ENCODE results near the gene RPL32. TPM values are rescaled to one million over a fixed set of nuclear protein-coding genes. Genes with fewer than 3 reads are reported as not detected.

Gene RPL32
- total RNA-seq, 1 experiment from 2014 or later: 1,643 TPM

GRCh38 chr3:12807066-12807465 is 34.3 kb downstream of the RPL32 start (continued):
- no peak for TF ChIP-seq GRHL2 (CRISPR knock-in tag; IDR thresholded peaks at IDR 0.05; ENCODE audit: insufficient replicate concordance, severe bottlenecking)
- TF ChIP-seq, protein P1, sequence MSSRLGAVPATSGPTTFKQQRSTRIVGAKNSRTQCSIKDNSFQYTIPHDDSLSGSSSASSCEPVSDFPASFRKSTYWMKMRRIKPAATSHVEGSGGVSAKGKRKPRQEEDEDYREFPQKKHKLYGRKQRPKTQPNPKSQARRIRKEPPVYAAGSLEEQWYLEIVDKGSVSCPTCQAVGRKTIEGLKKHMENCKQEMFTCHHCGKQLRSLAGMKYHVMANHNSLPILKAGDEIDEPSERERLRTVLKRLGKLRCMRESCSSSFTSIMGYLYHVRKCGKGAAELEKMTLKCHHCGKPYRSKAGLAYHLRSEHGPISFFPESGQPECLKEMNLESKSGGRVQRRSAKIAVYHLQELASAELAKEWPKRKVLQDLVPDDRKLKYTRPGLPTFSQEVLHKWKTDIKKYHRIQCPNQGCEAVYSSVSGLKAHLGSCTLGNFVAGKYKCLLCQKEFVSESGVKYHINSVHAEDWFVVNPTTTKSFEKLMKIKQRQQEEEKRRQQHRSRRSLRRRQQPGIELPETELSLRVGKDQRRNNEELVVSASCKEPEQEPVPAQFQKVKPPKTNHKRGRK (CRISPR knock-in tag; IDR thresholded peaks at IDR 0.05; ENCODE audit: borderline replicate concordance): no peak
- no peak for TF ChIP-seq JUN (CRISPR knock-in tag; IDR thresholded peaks at IDR 0.05)
- TF ChIP-seq SMAD3 (CRISPR knock-in tag; IDR thresholded peaks at IDR 0.05; ENCODE audit: borderline replicate concordance): no peak
- TF ChIP-seq ATF6 (CRISPR knock-in tag; IDR thresholded peaks at IDR 0.05): no peak

GRCh38 chr3:12803371-12803770 is 38.0 kb downstream of the RPL32 start:
- POLR2A ChIA-PET: no interaction called here
- peaks cover 15% of the 10 kb centered on the region; the same call in 1 of the 2 replicates for H3K36me3 Mint-ChIP-seq
- TF ChIP-seq, protein P2, sequence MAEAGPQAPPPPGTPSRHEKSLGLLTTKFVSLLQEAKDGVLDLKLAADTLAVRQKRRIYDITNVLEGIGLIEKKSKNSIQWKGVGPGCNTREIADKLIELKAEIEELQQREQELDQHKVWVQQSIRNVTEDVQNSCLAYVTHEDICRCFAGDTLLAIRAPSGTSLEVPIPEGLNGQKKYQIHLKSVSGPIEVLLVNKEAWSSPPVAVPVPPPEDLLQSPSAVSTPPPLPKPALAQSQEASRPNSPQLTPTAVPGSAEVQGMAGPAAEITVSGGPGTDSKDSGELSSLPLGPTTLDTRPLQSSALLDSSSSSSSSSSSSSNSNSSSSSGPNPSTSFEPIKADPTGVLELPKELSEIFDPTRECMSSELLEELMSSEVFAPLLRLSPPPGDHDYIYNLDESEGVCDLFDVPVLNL (CRISPR knock-in tag; IDR thresholded peaks at IDR 0.05; ENCODE audit: borderline replicate concordance, low read depth): no peak
- TF ChIP-seq, protein P3, sequence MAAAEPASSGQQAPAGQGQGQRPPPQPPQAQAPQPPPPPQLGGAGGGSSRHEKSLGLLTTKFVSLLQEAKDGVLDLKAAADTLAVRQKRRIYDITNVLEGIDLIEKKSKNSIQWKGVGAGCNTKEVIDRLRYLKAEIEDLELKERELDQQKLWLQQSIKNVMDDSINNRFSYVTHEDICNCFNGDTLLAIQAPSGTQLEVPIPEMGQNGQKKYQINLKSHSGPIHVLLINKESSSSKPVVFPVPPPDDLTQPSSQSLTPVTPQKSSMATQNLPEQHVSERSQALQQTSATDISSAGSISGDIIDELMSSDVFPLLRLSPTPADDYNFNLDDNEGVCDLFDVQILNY (CRISPR knock-in tag; IDR thresholded peaks at IDR 0.05): no peak
- TF ChIP-seq, protein P1 (CRISPR knock-in tag; IDR thresholded peaks at IDR 0.05; ENCODE audit: borderline replicate concordance): no peak
- TF ChIP-seq ZNF219 (CRISPR knock-in tag; IDR thresholded peaks at IDR 0.05; ENCODE audit: borderline replicate concordance) (no peak), NR1H2 (CRISPR knock-in tag; IDR thresholded peaks at IDR 0.05) (no peak), NFATC4 (CRISPR knock-in tag; IDR thresholded peaks at IDR 0.05) (no peak), KAT7 (CRISPR knock-in tag; IDR thresholded peaks at IDR 0.05; ENCODE audit: borderline replicate concordance) (no peak), ZNF423 (CRISPR knock-in tag; IDR thresholded peaks at IDR 0.05) (no peak), NR2C2 (CRISPR knock-in tag; IDR thresholded peaks at IDR 0.05) (no peak), CREB1 (CRISPR knock-in tag; IDR thresholded peaks at IDR 0.05) (no peak)
- TF ChIP-seq, protein P4, sequence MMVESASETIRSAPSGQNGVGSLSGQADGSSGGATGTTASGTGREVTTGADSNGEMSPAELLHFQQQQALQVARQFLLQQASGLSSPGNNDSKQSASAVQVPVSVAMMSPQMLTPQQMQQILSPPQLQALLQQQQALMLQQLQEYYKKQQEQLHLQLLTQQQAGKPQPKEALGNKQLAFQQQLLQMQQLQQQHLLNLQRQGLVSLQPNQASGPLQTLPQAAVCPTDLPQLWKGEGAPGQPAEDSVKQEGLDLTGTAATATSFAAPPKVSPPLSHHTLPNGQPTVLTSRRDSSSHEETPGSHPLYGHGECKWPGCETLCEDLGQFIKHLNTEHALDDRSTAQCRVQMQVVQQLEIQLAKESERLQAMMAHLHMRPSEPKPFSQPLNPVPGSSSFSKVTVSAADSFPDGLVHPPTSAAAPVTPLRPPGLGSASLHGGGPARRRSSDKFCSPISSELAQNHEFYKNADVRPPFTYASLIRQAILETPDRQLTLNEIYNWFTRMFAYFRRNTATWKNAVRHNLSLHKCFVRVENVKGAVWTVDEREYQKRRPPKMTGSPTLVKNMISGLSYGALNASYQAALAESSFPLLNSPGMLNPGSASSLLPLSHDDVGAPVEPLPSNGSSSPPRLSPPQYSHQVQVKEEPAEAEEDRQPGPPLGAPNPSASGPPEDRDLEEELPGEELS (CRISPR knock-in tag; IDR thresholded peaks at IDR 0.05): no peak
- DNase-seq (ENCODE audit: low spot score) (no peak), ATAC-seq (no peak)
- peaks cover 2% of the 10 kb centered on the region; the same call in 1 of the 2 replicates for H3K4me1 Mint-ChIP-seq
- H3K27me3 Mint-ChIP-seq (ENCODE audit: low read depth): no peaks in the 10 kb centered on the region; the same call in 1 of the 2 replicates
- no peaks in the 10 kb centered on the region for H3K9me3 Mint-ChIP-seq
- no peak overlapping the region for H3K27ac Mint-ChIP-seq
- no peak overlapping the region for H3K4me3 Mint-ChIP-seq
- CTCF ChIA-PET: interaction anchor here (1.0 kb wide), 1 partner anchor 89 kb away, joined by 3 read pairs; no protein-coding TSS in a partner anchor
